SK-N-MC (cell line): ENCODE results near the gene ADAMTS12.

Experiments
- DNase-seq: peaks from one replicate; pipeline ENCODE4 v3.0.0-alpha.2; 2011; ENCODE audit warnings: low read depth, low spot score
- H3K27ac ChIP-seq: fragments of 200-600 bp; sonication (generic); 2 replicates; pipeline ENCODE4 v1.5.1; 2016; ENCODE audit warnings: mixed run types
- H3K36me3 ChIP-seq: fragments of 200-600 bp; sonication (generic); 2 replicates; pipeline ENCODE4 v1.6.1; 2017; ENCODE audit warnings: antibody characterized with exemption, low read length, mixed read lengths; ENCODE audit not compliant: insufficient read depth
- H3K4me3 ChIP-seq: fragments of 200-600 bp; sonication (generic); 2 replicates; pipeline ENCODE4 v1.5.1; 2016
- H3K9ac ChIP-seq: fragments of 200-600 bp; sonication (generic); 2 replicates; pipeline ENCODE4 v1.8.0; 2017; ENCODE audit warnings: mixed run types, mixed read lengths; ENCODE audit not compliant: insufficient read length
- H3K9me3 ChIP-seq: fragments of 200-600 bp; sonication (generic); 2 replicates; pipeline ENCODE4 v1.6.1; 2017; ENCODE audit warnings: low read depth, mild to moderate bottlenecking, antibody characterized with exemption, low read length, moderate library complexity, mixed read lengths
- EZH2 ChIP-seq: fragments of 200-600 bp; sonication (generic); IDR thresholded peaks from one replicate; pipeline ENCODE4 v1.6.1; 2017; ENCODE audit warnings: antibody characterized with exemption
- FOXP2 ChIP-seq: optimal IDR thresholded peaks from 2 replicates; pipeline ENCODE3; 2011; ENCODE audit warnings: mild to moderate bottlenecking, moderate library complexity; ENCODE audit not compliant: insufficient read depth; ENCODE audit errors: extremely low read length, control extremely low read depth
- POLR2AphosphoS5 ChIP-seq: IDR thresholded peaks from 2 replicates; pipeline ENCODE4 v1.6.1; 2012; ENCODE audit warnings: mild to moderate bottlenecking, low read depth, low read length, borderline replicate concordance

The ADAMTS12 gene

DNA sequence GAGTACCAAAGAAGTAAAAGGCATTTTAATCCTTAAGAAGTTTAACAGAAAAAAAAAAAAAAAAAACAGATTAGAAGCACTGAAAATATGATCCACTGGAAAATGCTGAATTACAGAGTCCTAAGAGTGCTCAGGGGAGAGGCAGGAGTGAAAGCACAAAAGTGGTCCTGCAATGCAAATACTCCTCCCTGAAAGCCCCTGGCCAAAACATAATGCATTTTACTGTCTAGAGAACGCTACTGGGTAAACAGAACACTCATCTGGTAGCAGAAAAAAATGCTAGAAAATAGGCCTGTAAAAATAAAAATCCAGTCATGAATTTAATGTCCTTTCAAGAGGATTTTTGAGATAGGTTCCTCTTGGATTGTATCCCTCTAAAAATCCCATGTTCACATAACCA is 81.9 kb downstream of the ADAMTS12 start:
- Histone ChIP-seq H3K9ac (no peak overlapping the region), H3K4me3 (no peak overlapping the region), H3K36me3 (no peaks in the 10 kb centered on the region), H3K9me3 (no peaks in the 10 kb centered on the region), H3K27ac (no peak overlapping the region)
- no peak for DNase-seq
- TF ChIP-seq EZH2 (no peak), FOXP2 (no peak), POLR2AphosphoS5 (no peak)

DNA sequence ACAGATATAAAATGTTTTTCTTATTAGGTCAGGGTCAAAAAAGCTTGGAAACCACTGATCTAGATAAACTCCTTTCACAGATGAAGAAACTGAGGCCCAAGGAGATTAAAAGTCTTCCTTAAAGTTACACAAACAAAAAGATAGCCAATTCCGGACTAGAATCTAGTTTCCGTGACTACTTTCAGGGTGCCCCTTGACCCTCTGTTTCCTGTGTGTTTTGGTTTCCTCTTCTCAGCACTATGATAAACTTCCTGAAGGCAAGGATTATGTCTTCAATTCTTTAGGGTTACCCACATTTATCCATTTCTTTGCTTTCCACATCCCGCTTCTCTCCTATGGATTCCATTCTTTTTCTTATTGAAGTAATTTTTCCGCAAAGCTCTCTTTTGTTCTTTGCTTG is 83.1 kb downstream of the ADAMTS12 start:
- Histone ChIP-seq H3K4me3 (no peak overlapping the region), H3K27ac (no peak overlapping the region), H3K9me3 (no peaks in the 10 kb centered on the region), H3K36me3 (no peaks in the 10 kb centered on the region), H3K9ac (no peak overlapping the region)
- TF ChIP-seq FOXP2 (no peak), POLR2AphosphoS5 (no peak), EZH2 (no peak)
- DNase-seq: no peak

DNA sequence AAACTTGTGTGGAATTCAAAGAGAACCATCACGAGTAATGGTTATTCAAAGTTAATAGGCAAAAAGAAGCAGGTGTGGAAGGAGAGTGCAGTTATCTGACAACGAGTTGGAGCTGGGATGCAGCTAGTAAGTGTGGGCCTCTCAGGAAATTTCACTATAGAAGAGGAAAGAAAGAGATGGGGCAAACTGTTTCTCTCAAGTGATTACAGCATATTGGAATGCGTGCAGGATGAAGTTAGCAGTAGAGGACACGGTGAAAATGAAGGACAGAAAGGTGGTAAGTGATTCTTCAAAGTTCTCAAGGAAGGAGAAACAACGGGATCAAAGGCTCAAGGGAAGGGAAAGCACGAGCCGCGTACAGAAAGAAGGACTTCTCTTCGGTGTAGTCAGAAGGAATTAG is 84.0 kb downstream of the ADAMTS12 start:
- no peak overlapping the region for H3K9ac ChIP-seq
- H3K27ac ChIP-seq: no peak overlapping the region
- no peak for DNase-seq

DNA sequence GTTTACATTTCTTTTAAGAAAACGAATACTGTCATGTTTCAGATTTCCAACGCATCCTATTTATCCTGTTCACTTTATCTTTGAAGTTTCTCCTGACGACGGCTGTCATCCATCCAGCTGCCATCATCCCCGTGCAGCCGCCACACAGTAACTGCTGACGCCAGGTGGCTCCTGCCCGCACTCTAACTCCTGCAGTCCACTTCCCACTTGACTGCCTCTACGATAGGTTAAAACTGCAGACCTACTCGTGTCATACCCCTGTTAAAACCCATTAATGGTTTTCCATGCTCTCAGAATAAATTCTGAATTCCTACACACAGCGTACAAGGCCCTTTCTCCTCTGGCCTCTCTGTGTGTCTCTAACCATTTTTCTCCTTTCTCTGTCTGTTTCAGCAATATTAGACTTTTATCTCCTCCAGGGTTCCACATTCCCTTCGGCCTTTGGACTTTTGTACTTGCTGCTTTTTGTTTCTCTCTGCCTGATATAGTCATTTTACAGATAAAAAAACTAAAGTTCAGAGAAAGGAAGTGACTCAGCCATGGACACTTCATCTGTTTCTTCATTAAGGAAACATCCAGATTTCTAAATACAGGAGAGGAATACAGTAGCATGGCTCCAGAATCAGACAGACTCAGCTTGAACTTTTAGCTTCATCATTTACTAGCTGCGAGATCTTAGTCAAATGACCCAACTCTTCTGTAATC is 84.9 kb downstream of the ADAMTS12 start:
- no peak for DNase-seq

More for the DNA sequence above, 84.0 kb downstream of the ADAMTS12 start:
- TF ChIP-seq FOXP2 (no peak), EZH2 (no peak), POLR2AphosphoS5 (no peak)
- Histone ChIP-seq H3K4me3 (no peak overlapping the region), H3K9me3 (no peaks in the 10 kb centered on the region), H3K36me3 (no peaks in the 10 kb centered on the region)

DNA sequence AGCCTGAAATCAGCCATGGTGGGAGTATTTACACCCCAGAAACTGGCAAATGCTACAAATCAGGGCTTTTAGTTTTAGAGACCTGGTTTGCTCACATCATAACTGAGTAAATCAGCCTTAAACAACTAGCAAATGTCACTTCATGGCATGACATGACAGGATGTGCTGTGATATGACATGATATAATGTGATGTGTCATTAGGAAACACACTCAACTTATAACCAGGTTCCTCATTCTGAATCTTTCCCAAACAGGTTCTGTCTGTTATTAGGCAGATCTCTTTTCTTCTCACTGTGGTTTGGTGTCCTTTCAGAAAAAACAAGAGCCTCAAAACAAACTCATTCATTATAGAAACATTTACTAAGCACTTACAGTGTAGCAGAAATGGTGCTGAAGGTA is 90.5 kb downstream of the ADAMTS12 start:
- no peak overlapping the region for H3K4me3 ChIP-seq
- H3K9me3 ChIP-seq: no peaks in the 10 kb centered on the region
- TF ChIP-seq POLR2AphosphoS5: no peak
- TF ChIP-seq FOXP2: no peak
- TF ChIP-seq EZH2: no peak
- H3K27ac ChIP-seq: no peak overlapping the region
- no peak for DNase-seq
- no peak overlapping the region for H3K9ac ChIP-seq
- no peaks in the 10 kb centered on the region for H3K36me3 ChIP-seq

More for the DNA sequence above, 84.9 kb downstream of the ADAMTS12 start:
- no peak overlapping the region for H3K9ac ChIP-seq
- no peaks in the 10 kb centered on the region for H3K36me3 ChIP-seq
- H3K27ac ChIP-seq: no peak overlapping the region
- TF ChIP-seq EZH2: no peak
- TF ChIP-seq POLR2AphosphoS5: no peak
- no peak for TF ChIP-seq FOXP2
- H3K9me3 ChIP-seq: no peaks in the 10 kb centered on the region
- no peak overlapping the region for H3K4me3 ChIP-seq

DNA sequence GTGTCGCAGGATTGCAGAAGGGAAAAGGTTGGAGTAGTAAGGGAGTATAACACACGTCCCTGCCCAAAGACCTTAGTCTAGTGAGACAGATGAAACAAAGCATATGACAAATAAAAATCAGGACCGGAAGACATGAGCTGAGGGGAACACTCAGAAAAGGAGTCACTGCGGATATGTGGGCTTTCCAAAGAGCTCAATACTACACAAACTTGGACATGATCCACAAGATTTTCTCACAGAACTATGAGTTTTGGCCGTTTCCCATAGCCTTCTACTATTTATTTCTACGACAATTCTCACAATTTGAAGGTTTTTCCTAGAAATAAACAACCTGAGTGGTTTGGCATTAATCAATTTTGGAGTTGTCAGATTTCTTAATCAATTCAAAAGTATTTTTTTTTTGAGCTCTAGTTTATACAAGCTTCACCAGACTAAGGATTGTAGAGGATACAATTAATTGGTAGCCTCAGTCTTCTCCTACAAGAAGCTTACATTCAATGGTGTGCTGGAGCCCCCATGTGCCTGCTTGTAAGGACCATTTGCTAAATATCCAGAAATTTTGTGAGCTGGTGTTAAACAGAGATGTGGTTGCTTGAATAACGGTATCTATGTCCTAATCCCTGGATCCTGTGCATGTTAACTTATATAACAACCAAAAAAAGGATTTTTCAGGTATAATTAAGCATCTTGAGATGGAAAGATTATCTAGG is 91.4 kb downstream of the ADAMTS12 start:
- no peak for DNase-seq
- Histone ChIP-seq H3K4me3 (no peak overlapping the region), H3K9me3 (no peaks in the 10 kb centered on the region), H3K9ac (no peak overlapping the region), H3K27ac (no peak overlapping the region), H3K36me3 (no peaks in the 10 kb centered on the region)
- no peak for TF ChIP-seq EZH2
- TF ChIP-seq POLR2AphosphoS5: no peak
- TF ChIP-seq FOXP2: no peak

DNA sequence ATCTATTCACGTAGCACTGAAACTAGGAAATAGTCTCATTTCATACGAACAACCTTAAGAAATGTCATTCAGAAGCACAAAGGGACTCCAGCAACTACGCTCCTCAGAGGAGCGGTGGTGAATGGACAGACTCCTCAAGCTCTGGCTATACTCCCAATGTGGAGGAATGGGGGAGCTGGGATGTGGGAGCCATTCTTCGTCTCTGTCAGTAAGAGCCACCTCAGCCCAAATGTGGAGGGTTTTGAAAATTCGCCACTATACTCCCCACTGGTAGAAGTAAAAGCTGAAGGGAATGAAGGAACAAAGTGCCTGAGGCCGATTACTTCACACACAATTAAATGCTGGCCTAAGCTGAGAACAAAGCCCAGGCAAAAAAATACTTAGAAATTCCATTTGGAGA is 96.3 kb downstream of the ADAMTS12 start:
- H3K4me3 ChIP-seq: no peak overlapping the region
- no peaks in the 10 kb centered on the region for H3K36me3 ChIP-seq
- no peaks in the 10 kb centered on the region for H3K9me3 ChIP-seq
- no peak overlapping the region for H3K27ac ChIP-seq
- no peak for TF ChIP-seq POLR2AphosphoS5
- no peak for TF ChIP-seq EZH2
- no peak for TF ChIP-seq FOXP2
- DNase-seq: no peak
- no peak overlapping the region for H3K9ac ChIP-seq

DNA sequence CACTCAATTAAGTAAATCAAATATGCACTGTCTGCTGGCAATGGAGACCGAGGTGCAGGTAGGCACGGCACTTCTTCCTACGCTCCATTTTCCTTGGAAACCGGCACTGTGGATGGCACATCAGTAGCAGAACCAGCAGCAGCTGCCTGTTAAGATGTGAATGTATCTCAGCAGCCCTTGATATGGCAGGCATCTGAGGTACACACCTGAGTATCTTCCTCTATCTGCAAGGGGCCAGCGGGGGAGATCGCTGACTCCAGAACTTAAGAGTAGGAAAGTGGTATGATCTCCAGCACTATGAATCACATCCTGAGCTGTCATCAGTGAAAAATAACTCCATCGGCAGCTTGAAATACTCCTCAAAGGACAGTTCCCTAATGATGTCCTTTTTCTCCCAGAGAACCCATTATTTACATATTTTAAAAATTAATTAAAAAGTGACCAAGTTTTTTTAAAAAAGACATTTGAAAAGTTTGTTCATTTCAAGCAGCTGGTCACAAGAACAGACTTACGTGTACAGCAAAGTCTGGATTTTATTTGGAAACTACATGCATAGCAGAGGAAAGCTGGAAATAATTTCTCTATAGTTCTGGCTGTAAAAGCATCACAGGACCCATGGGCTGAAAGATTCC is 97.1 kb downstream of the ADAMTS12 start:
- no peaks in the 10 kb centered on the region for H3K36me3 ChIP-seq
- no peak overlapping the region for H3K9ac ChIP-seq
- H3K27ac ChIP-seq: no peak overlapping the region
- H3K9me3 ChIP-seq: no peaks in the 10 kb centered on the region
- TF ChIP-seq FOXP2 (no peak), EZH2 (no peak), POLR2AphosphoS5 (no peak)
- DNase-seq: no peak
- 0 out of 2 replicates have a peak overlapping the region, but pooled peaks have one; percentile 33 for H3K4me3 ChIP-seq
